GM19372 (cell line): Measurements from ENCODE around the gene PRRX2.
"Not testable (repeated sequence)": the region's sequence is repeated elsewhere in the genome, so short reads cannot be mapped to it uniquely, and the experiment has no call there.

Experiments used
- ATAC-seq: cut with Tn5 transposase; IDR thresholded peaks from one replicate; pipeline ENCODE4 v1.9.1; 2021; ENCODE audit warnings: mild to moderate bottlenecking, low read depth, moderate library complexity; ENCODE audit not compliant: unreplicated experiment

Gene PRRX2

GRCh38 chr9:129724456-129725190 is 59.2 kb downstream of the PRRX2 start:
- ATAC-seq = no peak

GRCh38 chr9:129725795-129726251 is 60.4 kb downstream of the PRRX2 start:
- no peak for ATAC-seq

- ATAC-seq = no peak
Observed at GRCh38 chr9:129726322-129727160, 61.1 kb downstream of the PRRX2 start.

GRCh38 chr9:129728744-129729143 is 63.3 kb downstream of the PRRX2 start:
- no peak for ATAC-seq

GRCh38 chr9:129731477-129732085 is 66.1 kb downstream of the PRRX2 start:
- ATAC-seq = no peak

GRCh38 chr9:129732100-129732499 is 66.7 kb downstream of the PRRX2 start:
- ATAC-seq = no peak

- ATAC-seq = no peak
Observed at GRCh38 chr9:129732946-129733631, 67.6 kb downstream of the PRRX2 start.

- ATAC-seq = no peak
Observed at GRCh38 chr9:129733632-129733953, 68.1 kb downstream of the PRRX2 start.

- ATAC-seq = no peak
Observed at GRCh38 chr9:129735546-129735945, 70.1 kb downstream of the PRRX2 start.

GRCh38 chr9:129736334-129736733 is 70.9 kb downstream of the PRRX2 start:
- no peak for ATAC-seq

GRCh38 chr9:129737479-129738274 is 72.2 kb downstream of the PRRX2 start:
- ATAC-seq = no peak

- no peak for ATAC-seq
Observed at GRCh38 chr9:129739432-129739831, 74.0 kb downstream of the PRRX2 start.

- ATAC-seq = no peak
Observed at GRCh38 chr9:129740174-129740573, 74.7 kb downstream of the PRRX2 start.

GRCh38 chr9:129740666-129741464 is 75.4 kb downstream of the PRRX2 start:
- no peak for ATAC-seq

GRCh38 chr9:129745200-129745599 is 79.8 kb downstream of the PRRX2 start:
- no peak for ATAC-seq

GRCh38 chr9:129746092-129746777 is 80.8 kb downstream of the PRRX2 start:
- no peak for ATAC-seq

- no peak for ATAC-seq
Observed at GRCh38 chr9:129748249-129748648, 82.8 kb downstream of the PRRX2 start.

GRCh38 chr9:129749052-129749451 is 83.6 kb downstream of the PRRX2 start:
- ATAC-seq = not testable (repeated sequence)

GRCh38 chr9:129749575-129749974 is 84.1 kb downstream of the PRRX2 start:
- no peak for ATAC-seq
